ENCODE data around the gene ARHGEF28.

ARHGEF28 gene

DNA sequence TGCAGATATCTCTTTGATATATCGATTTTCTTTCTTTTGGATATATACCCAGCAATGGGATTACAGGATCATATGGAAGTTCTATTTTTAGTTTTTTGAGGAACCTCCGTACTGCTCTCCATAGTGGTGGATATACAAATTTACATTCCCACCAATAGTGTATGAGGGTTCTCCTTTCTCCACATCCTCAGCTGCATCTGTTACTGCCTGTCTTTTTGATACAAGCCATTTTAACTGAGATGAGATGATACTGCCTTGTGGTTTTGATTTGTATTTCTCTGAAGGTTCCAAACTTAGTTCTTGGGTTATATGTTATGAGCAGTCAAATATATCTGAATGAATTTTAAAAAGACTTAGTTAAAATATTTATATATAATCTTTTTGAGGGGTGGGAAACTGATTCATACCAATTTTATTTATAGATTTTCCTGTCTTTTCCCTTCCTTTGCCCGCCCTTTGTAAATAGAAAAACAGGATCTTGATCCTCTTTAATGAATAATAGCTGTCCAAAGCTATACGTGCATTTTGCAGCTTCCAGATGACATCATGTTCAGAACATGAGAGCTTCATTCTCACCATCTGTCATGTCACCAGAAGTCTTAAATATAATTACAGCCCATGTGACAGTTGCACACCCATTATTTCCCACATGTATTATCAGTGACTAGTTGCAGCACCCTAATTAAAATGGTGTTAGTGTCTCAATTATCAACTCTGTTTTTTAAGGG is 6.2 kb upstream of the ARHGEF28 start:
- Histone ChIP-seq H4K5ac (ENCODE audit: low read length) (no peak overlapping the region), H3K9ac (ENCODE audit: low read length) (no peak overlapping the region), H3K27ac (ENCODE audit: low read depth, low read length) (no peak overlapping the region), H4K8ac (ENCODE audit: low read depth, low read length) (no peak overlapping the region), H3K23ac (ENCODE audit: low read length) (no peak overlapping the region), H3K4me2 (ENCODE audit: low read length) (no peak overlapping the region), H2BK5ac (ENCODE audit: low read length) (no peak overlapping the region), H2BK15ac (replicated peaks; ENCODE audit: low read depth) (no peak overlapping the region), H2AK5ac (ENCODE audit: low read length) (no peak overlapping the region), H3K79me1 (ENCODE audit: low read length) (no peaks in the 10 kb centered on the region), H3K56ac (ENCODE audit: low read length) (no peak overlapping the region), H2BK120ac (ENCODE audit: low read depth, low read length) (no peak overlapping the region), H3K27me3 (ENCODE audit: insufficient read depth, low read length, poor library complexity) (no peaks in the 10 kb centered on the region), H3K36me3 (ENCODE audit: control insufficient read depth, insufficient read depth, low read length) (no peaks in the 10 kb centered on the region), H3K79me2 (ENCODE audit: control insufficient read depth, insufficient read depth, low read length) (no peaks in the 10 kb centered on the region), H3K18ac (ENCODE audit: low read length) (no peak overlapping the region), H3K4me3 (ENCODE audit: low read length) (no peak overlapping the region), H3K4ac (ENCODE audit: low read depth, low read length) (no peak overlapping the region), H3K4me1 (ENCODE audit: control insufficient read depth, low read depth, low read length) (no peaks in the 10 kb centered on the region)
- no peak for DNase-seq
- WGBS (ENCODE audit: extremely low coverage, insufficient coverage, low lambda C conversion rate), result no CpG with 5 or more reads among the region's 4 CpGs

DNA sequence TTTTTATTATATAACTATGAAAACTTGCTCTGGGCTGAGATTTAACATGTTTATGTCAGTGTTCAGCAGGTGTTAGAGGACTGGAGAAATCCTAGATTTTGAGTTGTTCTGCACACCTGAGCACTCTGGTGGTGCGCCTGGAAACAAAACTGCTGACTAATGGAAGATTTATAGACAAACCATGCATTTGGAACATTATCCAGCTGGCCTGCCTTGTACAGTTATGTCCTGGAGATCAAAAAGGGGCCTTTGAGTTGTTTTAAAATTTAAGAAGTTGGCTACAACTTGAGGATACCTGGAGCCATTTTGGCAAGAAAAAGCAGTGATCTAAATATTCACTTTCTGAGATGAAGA is 5.7 kb upstream of the ARHGEF28 start:
- Histone ChIP-seq H3K36me3 (ENCODE audit: control insufficient read depth, insufficient read depth, low read length) (no peaks in the 10 kb centered on the region), H2BK15ac (replicated peaks; ENCODE audit: low read depth) (no peak overlapping the region), H3K4me2 (ENCODE audit: low read length) (no peak overlapping the region), H3K4ac (ENCODE audit: low read depth, low read length) (no peak overlapping the region), H3K4me1 (ENCODE audit: control insufficient read depth, low read depth, low read length) (no peaks in the 10 kb centered on the region), H3K56ac (ENCODE audit: low read length) (no peak overlapping the region), H2AK5ac (ENCODE audit: low read length) (no peak overlapping the region), H3K27ac (ENCODE audit: low read depth, low read length) (no peak overlapping the region), H2BK120ac (ENCODE audit: low read depth, low read length) (no peak overlapping the region), H4K8ac (ENCODE audit: low read depth, low read length) (no peak overlapping the region), H3K79me2 (ENCODE audit: control insufficient read depth, insufficient read depth, low read length) (no peaks in the 10 kb centered on the region), H3K23ac (ENCODE audit: low read length) (no peak overlapping the region), H3K18ac (ENCODE audit: low read length) (no peak overlapping the region), H3K4me3 (ENCODE audit: low read length) (no peak overlapping the region), H3K27me3 (ENCODE audit: insufficient read depth, low read length, poor library complexity) (no peaks in the 10 kb centered on the region), H4K5ac (ENCODE audit: low read length) (no peak overlapping the region), H3K9ac (ENCODE audit: low read length) (no peak overlapping the region), H3K79me1 (ENCODE audit: low read length) (no peaks in the 10 kb centered on the region), H2BK5ac (ENCODE audit: low read length) (no peak overlapping the region)
- DNase-seq, result no peak
- WGBS (ENCODE audit: extremely low coverage, insufficient coverage, low lambda C conversion rate), result no CpG with 5 or more reads among the region's 1 CpG

GRCh38 chr5:73623060-73623459 is 2.9 kb upstream of the ARHGEF28 start:
- WGBS (ENCODE audit: extremely low coverage, insufficient coverage, low lambda C conversion rate), result no CpG with 5 or more reads among the region's 2 CpGs
- no peak overlapping the region for H3K9ac ChIP-seq (ENCODE audit: low read length)
- no peak overlapping the region for H3K27ac ChIP-seq (ENCODE audit: low read depth, low read length)
- no peak overlapping the region for H4K8ac ChIP-seq (ENCODE audit: low read depth, low read length)
- no peak overlapping the region for H3K18ac ChIP-seq (ENCODE audit: low read length)
- H3K4ac ChIP-seq (ENCODE audit: low read depth, low read length), result no peak overlapping the region
- no peak overlapping the region for H3K4me3 ChIP-seq (ENCODE audit: low read length)
- H3K27me3 ChIP-seq (ENCODE audit: insufficient read depth, low read length, poor library complexity), result peaks cover 15% of the 10 kb centered on the region
- H3K4me1 ChIP-seq (ENCODE audit: control insufficient read depth, low read depth, low read length), result no peaks in the 10 kb centered on the region
- DNase-seq, result no peak
- no peak overlapping the region for H2BK5ac ChIP-seq (ENCODE audit: low read length)
- H3K56ac ChIP-seq (ENCODE audit: low read length), result no peak overlapping the region
- H2BK15ac ChIP-seq (replicated peaks; ENCODE audit: low read depth), result no peak overlapping the region
- no peaks in the 10 kb centered on the region for H3K36me3 ChIP-seq (ENCODE audit: control insufficient read depth, insufficient read depth, low read length)
- no peak overlapping the region for H2AK5ac ChIP-seq (ENCODE audit: low read length)
- H3K79me1 ChIP-seq (ENCODE audit: low read length), result no peaks in the 10 kb centered on the region
- no peak overlapping the region for H2BK120ac ChIP-seq (ENCODE audit: low read depth, low read length)
- no peak overlapping the region for H3K4me2 ChIP-seq (ENCODE audit: low read length)
- H3K79me2 ChIP-seq (ENCODE audit: control insufficient read depth, insufficient read depth, low read length), result no peaks in the 10 kb centered on the region
- H3K23ac ChIP-seq (ENCODE audit: low read length), result no peak overlapping the region
- H4K5ac ChIP-seq (ENCODE audit: low read length), result no peak overlapping the region

- WGBS (ENCODE audit: extremely low coverage, insufficient coverage, low lambda C conversion rate), result no CpG with 5 or more reads among the region's 2 CpGs
- H3K27me3 ChIP-seq (ENCODE audit: insufficient read depth, low read length, poor library complexity), result peaks cover 19% of the 10 kb centered on the region
- DNase-seq, result no peak
These were observed 2.0 kb upstream of the ARHGEF28 start for GRCh38 chr5:73623901-73624404.

GRCh38 chr5:73624888-73625287 is 1.1 kb upstream of the ARHGEF28 start:
- no peak overlapping the region for H3K18ac ChIP-seq (ENCODE audit: low read length)
- H3K23ac ChIP-seq (ENCODE audit: low read length), result no peak overlapping the region
- no peak overlapping the region for H3K56ac ChIP-seq (ENCODE audit: low read length)
- H3K27me3 ChIP-seq (ENCODE audit: insufficient read depth, low read length, poor library complexity), result peaks cover 19% of the 10 kb centered on the region
- H2BK120ac ChIP-seq (ENCODE audit: low read depth, low read length), result no peak overlapping the region
- no peak overlapping the region for H3K4me2 ChIP-seq (ENCODE audit: low read length)
- no peak overlapping the region for H2AK5ac ChIP-seq (ENCODE audit: low read length)
- WGBS (ENCODE audit: extremely low coverage, insufficient coverage, low lambda C conversion rate), result no CpG with 5 or more reads among the region's 6 CpGs
- no peaks in the 10 kb centered on the region for H3K79me2 ChIP-seq (ENCODE audit: control insufficient read depth, insufficient read depth, low read length)
- H2BK15ac ChIP-seq (replicated peaks; ENCODE audit: low read depth), result no peak overlapping the region
- no peaks in the 10 kb centered on the region for H3K4me1 ChIP-seq (ENCODE audit: control insufficient read depth, low read depth, low read length)
- DNase-seq, result no peak
- no peak overlapping the region for H4K8ac ChIP-seq (ENCODE audit: low read depth, low read length)
- H3K9ac ChIP-seq (ENCODE audit: low read length), result no peak overlapping the region
- no peaks in the 10 kb centered on the region for H3K79me1 ChIP-seq (ENCODE audit: low read length)
- no peak overlapping the region for H4K5ac ChIP-seq (ENCODE audit: low read length)
- no peak overlapping the region for H3K27ac ChIP-seq (ENCODE audit: low read depth, low read length)
- H3K4me3 ChIP-seq (ENCODE audit: low read length), result no peak overlapping the region
- no peak overlapping the region for H3K4ac ChIP-seq (ENCODE audit: low read depth, low read length)
- no peak overlapping the region for H2BK5ac ChIP-seq (ENCODE audit: low read length)
- H3K36me3 ChIP-seq (ENCODE audit: control insufficient read depth, insufficient read depth, low read length), result no peaks in the 10 kb centered on the region

More at GRCh38 chr5:73623901-73624404, 2.0 kb upstream of the ARHGEF28 start:
- no peaks in the 10 kb centered on the region for H3K4me1 ChIP-seq (ENCODE audit: control insufficient read depth, low read depth, low read length)
- H3K9ac ChIP-seq (ENCODE audit: low read length), result no peak overlapping the region
- H2BK5ac ChIP-seq (ENCODE audit: low read length), result no peak overlapping the region
- H2AK5ac ChIP-seq (ENCODE audit: low read length), result no peak overlapping the region
- no peaks in the 10 kb centered on the region for H3K79me2 ChIP-seq (ENCODE audit: control insufficient read depth, insufficient read depth, low read length)
- H2BK15ac ChIP-seq (replicated peaks; ENCODE audit: low read depth), result no peak overlapping the region
- H3K23ac ChIP-seq (ENCODE audit: low read length), result no peak overlapping the region
- no peak overlapping the region for H3K4ac ChIP-seq (ENCODE audit: low read depth, low read length)
- H3K4me2 ChIP-seq (ENCODE audit: low read length), result no peak overlapping the region
- no peak overlapping the region for H3K4me3 ChIP-seq (ENCODE audit: low read length)
- H3K79me1 ChIP-seq (ENCODE audit: low read length), result no peaks in the 10 kb centered on the region
- no peak overlapping the region for H3K18ac ChIP-seq (ENCODE audit: low read length)
- H2BK120ac ChIP-seq (ENCODE audit: low read depth, low read length), result no peak overlapping the region
- H4K5ac ChIP-seq (ENCODE audit: low read length), result no peak overlapping the region
- H3K36me3 ChIP-seq (ENCODE audit: control insufficient read depth, insufficient read depth, low read length), result no peaks in the 10 kb centered on the region
- no peak overlapping the region for H3K56ac ChIP-seq (ENCODE audit: low read length)
- H3K27ac ChIP-seq (ENCODE audit: low read depth, low read length), result no peak overlapping the region
- H4K8ac ChIP-seq (ENCODE audit: low read depth, low read length), result no peak overlapping the region
